ENCODE data around the gene JAZF1.

DNA sequence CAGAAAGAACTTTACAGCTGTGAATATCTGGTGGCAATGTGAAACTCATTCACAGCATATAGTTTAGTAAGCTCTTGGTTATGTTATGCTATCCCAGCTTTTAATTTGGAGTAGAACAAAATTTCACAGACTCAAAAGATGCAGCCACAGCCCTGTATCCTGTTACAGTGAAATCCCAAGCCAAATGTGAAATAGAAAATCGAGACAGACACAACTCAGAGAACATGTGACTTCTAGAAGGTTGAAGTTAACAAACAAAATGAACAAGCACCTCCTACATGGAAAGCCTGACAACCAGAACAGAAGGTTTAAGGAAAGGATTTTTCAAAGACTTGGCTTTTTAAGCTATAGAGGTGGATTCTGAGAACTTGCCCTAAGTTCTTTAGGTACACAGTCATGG lies 39.6 kb downstream of the JAZF1 start:
- no peak for TF ChIP-seq SUZ12 (IDR thresholded peaks at IDR 0.05; ENCODE audit: low read length)
- no peak for TF ChIP-seq CTCF (IDR thresholded peaks at IDR 0.05; ENCODE audit: control extremely low read depth in 1 of 3, insufficient read depth in 1 of 3, low read depth in 1 of 3, low read length in 3 of 3)
- TF ChIP-seq BRCA1 (IDR thresholded peaks at IDR 0.05; ENCODE audit: low read depth, low read length): no peak
- no peak for TF ChIP-seq CEBPB (IDR thresholded peaks at IDR 0.05; ENCODE audit: low read depth, low read length)
- no peak for TF ChIP-seq TAF1 (IDR thresholded peaks at IDR 0.05; ENCODE audit: low read depth, low read length)
- TF ChIP-seq, protein P1, sequence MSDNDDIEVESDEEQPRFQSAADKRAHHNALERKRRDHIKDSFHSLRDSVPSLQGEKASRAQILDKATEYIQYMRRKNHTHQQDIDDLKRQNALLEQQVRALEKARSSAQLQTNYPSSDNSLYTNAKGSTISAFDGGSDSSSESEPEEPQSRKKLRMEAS (IDR thresholded peaks at IDR 0.05): no peak
- TF ChIP-seq ASH2L (IDR thresholded peaks at IDR 0.05; ENCODE audit: low read length): no peak
- no peak for TF ChIP-seq JUN (IDR thresholded peaks at IDR 0.05; ENCODE audit: low read depth, low read length)
- no peak for TF ChIP-seq POLR2AphosphoS5 (IDR thresholded peaks at IDR 0.05; ENCODE audit: low read depth, low read length)
- no peak for TF ChIP-seq HDAC6 (IDR thresholded peaks at IDR 0.05; ENCODE audit: low read depth, low read length)
- TF ChIP-seq RAD21 (IDR thresholded peaks at IDR 0.05 in 1 of 2, conservative IDR thresholded peaks at IDR 0.05 in 1 of 2; ENCODE audit: low read depth in 2 of 2, low read length in 2 of 2): no peak
- no peak for TF ChIP-seq CREB1 (IDR thresholded peaks at IDR 0.05)
- TF ChIP-seq SP1 (IDR thresholded peaks at IDR 0.05; ENCODE audit: low read depth, low read length): no peak

Measured in H1 (cell line).